Suppressor macrophage treated with lipopolysaccharide for 4 hours (primary cell): ENCODE results near the gene PRR35.
A peak's percentile ranks its signal among the peaks of the same experiment; 100 is the strongest.

Experiments used
- DNase-seq: peaks from one replicate; pipeline ENCODE4 v3.0.0-alpha.2; 2020

Gene PRR35

DNA sequence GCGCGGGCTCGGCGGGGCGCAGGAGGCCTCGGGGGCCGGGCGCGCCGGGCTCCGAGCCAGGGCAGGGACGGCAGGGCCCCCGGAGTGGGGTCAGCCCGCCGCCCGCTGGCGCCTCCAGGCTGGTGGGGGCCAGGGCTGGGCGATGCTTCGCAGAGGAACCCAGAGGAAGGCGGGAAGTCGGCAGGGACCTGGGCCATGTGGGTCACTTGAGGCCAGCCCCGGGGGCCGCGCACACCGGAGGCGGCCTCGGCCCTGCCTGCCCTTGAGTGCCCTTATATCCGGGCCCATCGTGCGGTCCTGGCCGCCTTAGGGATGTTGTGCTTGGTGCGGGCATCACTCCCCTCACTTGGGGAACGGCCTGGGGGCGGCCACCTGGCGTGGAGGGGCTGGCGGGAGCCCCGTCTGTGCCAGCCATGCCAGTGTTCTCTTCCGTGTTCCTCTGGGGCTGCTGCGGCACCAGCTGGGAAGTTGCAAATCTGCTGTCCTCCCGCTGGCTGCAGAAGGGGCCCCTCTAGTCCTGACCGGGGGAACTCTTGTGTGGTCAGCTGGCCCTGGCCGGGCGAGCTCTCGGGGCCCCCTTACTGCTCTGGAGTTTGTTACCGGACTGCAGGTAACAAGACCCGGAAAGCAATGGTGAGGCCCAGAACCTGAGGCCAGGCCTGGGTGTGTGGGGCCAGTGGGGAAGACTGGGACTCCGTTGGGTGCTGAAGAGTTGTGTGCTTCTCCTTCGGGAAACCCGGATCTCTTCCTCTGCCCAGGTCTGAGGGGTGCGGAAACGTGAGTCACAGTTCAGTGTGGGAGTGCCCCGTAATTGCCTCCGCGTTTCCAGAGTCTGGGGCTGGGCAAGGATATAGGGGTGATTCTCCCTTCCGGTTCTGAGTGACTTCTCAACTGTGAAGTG lies 31.8 kb upstream of the PRR35 start:
- peak; percentile 56 for DNase-seq

DNA sequence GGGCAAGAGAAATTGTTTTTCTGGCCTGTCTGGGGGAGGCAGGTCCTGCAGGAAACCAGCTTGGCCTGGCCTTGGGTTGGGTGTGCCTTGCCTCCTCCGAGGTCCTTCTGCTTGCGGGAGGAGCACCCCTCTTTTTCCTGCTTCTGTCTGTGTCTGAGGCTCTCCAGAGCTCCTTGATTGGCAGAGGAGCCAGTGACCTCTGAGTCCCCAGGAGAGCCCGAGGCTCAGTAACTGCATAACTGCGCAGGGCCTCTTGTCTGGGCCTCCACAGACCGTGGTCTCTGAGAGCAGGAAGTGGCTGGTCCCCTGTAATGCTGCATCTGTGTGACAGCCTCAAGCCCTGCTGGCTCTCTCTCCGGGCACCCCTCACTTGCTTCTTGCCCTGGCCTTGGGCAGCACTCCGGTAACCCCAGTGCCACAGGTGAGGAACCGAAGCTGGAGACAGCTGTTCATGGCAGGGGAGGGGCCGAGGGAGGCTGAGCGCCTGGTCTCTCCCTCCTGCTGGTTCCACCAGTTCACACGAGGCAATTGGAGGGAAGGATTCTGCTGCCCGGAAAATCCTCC lies 31.1 kb upstream of the PRR35 start:
- DNase-seq = peak; percentile 8

DNA sequence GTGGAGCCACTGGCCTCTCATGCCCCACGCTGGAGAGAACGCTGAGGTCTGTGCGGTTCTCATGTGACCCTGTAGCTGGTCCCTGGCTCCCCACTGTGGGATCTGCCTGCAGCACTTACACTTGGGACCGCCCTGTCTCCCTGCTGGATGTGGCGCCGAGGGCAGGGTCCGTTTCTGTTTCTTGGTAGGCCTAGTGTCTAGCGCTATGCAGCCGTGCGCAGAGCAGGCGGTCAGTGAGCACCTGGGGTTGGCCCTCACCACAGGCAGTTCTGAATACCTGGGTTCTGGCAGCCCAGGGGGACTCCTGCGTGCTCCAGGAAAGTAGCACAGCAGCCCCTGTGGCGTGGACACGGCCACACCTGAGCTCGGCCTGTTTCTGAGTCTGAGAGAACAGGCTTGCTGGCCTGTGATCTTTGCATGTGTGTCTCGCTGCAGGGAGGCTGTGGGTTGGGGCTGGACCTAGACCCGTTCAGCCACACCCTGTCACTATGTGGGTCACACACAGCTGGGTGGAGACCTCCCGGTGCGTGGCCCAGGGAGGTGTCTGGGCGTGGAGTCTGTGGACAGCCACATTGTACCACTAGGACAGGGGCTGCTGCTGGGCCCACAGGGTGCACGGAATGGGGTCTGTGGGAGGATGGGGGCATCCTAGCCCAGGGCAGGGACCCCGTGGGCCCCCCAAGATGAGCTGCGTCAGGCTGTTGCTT lies 29.9 kb upstream of the PRR35 start:
- no peak for DNase-seq

DNA sequence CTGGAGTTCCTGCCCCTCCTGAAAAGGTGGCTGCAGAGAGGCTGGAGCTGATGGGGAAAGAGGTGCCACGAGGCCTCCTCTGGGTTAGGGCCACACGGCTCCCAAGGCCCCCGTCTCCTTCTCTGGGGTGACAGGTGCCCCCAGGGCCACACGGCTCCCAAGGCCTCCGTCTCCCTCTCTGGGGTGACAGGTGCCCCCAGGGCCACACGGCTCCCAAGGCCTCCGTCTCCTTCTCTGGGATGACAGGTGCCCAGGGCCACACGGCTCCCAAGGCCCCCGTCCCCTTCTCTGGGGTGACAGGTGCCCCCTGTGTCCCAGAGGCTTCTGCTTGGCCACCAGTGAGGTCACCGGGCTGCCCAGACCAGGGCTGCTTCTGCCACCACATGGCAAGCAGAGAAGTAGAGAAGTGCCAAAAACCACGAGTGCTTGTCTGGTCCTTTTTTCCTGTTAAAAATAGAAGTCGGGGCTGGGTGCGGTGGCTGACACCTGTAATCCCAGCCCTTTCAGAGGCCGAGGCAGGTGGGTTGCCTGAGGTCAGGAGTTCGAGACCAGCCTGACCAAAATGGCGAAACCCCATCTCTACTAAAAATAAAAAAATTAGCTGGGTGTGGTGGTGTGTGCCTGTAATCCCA lies 28.6 kb upstream of the PRR35 start:
- no peak for DNase-seq

DNA sequence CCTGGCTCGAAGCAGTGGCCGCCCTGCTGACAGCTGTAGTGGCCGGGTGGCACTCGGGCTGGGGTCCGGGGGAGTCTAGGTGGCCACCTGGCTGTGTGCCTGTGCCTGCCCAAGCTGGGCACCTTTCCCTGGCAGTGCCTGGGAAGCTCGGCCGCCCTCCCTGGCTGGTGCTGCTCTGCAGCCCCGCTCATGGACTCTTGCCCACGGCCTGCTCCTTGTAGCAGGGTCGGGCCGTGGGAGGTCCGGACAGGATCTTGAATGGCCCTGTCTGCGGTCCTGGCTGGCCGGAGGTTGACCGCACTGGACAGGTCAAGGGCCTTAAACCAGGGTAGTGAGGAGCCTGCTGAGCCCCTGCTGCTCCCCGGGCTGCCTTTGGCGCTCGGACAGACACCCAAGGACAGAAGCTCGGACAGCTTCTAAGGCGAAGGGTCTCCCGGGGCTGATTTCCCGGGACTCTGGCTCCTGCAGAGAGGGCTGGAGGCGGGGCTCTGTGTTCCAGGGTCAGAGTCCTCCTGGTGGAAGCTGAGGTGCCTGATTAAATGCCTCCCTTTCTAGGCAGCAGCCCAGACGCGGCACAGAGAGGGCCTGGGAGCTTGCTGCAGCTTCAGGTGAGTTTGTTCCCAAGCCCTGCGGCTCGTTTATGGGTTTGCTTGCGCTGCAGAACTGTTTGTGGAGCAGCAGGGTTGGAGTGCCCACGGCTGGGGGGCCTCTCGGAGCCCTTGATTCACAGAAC lies 26.6 kb upstream of the PRR35 start:
- no peak for DNase-seq

DNA sequence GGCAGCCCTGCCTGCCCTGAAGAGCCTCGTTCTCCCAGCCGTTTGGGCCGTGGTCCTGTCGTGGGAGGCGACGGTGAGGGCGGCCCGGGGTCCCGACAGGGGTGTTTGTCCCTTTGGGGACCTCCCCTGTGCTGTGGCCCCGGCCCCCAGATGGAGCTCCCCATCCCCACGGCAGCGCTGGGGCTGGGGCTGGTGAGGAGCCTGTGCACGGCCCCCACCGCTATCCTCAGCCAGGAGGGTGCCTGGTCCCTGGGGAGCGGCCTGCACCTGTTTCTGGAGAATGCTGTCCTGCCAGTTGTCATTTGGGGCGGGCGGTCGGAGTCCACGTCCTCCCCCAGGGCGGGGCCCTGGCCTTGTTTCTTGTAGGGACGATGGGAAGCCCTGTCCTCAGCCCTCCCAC lies 26.1 kb upstream of the PRR35 start:
- no peak for DNase-seq

DNA sequence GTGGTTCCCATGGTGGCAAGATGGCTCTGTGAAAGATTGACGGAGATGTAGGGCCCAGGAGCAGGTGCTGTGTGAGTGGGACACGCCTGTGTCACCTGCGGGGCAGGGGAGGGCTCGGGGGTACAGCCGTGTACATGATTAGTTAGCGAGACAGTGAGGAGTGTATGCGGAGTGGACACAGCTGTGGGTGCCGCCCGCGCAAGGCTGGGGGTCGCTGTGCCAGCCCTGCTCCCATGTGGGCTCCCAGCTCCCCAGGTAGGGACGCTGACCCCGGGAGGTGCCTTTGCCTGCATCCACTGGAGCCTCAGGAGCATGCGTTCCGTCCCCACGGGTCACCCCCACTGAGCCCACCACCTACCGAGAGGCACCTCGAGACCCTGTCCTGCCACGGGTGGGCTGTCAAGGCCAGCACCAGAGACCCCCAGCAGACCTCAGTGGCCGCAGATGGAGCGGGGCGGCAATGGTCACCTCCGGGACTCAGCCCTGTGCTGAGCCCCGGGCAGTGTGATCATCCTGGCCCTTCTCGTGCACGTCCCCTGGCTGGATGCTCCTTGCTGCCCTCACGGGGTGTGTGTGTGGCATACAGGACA lies 25.2 kb upstream of the PRR35 start:
- no peak for DNase-seq

DNA sequence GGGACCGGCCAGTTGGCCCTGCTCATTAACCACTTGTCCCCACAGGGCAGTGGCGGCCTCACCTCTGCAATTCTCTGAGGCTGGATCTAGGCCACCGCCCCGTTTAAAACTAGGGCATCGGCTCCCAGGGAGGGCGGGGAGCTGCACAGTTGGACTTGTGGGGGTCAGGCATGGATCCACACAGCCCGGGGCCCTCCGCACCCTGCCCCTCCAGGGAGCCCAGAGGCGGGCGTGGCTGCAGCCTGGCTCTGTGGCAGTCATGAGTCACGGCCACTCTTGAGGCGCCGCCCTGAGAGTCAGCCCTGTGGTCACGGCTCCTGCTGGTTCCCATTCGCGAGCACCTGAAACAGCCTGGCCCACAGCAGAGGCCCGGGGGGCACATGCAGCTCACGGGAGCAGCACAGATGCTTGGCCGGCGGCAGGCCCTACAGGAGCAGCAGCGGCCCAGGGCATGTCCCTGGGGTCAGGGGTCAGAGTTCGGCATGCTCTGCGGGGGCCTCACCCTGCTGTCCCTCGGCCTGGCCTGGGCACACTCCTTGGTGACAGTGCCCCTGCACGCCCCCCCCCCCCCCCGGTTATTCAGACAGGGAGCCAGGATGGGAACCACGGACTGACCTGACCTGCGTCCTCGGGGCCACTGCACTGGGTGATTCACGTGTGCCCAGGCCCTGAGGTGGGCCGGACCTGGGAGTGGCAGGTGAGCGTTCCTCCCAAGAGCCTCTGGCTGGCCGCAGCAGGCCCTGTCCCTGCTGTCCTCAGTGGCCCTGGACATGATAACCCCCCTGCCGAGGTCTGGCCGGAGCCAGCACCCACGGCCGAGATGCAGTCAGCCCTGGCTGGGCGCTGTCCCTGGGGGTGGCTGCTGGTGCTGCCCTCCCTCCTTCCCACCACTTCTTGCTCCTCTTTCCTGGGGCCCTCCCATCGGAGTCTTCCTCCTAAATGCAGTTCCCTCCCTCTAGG lies 24.5 kb upstream of the PRR35 start:
- peak; percentile 16 for DNase-seq

DNA sequence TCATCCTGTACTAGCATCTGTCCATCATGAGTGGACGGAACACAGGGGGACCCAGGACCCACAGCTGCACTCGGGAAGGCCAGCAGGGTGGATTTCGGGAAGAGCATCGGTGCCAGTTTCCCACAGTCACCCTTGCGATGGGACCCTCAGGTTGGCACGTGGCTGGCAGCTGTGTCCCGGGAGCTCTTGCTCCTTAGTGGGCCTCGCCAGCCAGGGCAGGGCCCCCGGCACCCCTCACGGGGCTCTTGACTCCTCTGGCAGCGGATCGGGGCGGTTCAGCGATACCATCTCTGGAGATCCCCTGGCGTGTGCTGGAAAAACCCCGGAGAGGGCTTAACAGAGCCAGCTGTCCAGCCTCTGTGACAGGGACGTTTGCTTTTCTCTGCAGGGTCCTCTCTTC lies 23.4 kb upstream of the PRR35 start:
- DNase-seq = no peak

DNA sequence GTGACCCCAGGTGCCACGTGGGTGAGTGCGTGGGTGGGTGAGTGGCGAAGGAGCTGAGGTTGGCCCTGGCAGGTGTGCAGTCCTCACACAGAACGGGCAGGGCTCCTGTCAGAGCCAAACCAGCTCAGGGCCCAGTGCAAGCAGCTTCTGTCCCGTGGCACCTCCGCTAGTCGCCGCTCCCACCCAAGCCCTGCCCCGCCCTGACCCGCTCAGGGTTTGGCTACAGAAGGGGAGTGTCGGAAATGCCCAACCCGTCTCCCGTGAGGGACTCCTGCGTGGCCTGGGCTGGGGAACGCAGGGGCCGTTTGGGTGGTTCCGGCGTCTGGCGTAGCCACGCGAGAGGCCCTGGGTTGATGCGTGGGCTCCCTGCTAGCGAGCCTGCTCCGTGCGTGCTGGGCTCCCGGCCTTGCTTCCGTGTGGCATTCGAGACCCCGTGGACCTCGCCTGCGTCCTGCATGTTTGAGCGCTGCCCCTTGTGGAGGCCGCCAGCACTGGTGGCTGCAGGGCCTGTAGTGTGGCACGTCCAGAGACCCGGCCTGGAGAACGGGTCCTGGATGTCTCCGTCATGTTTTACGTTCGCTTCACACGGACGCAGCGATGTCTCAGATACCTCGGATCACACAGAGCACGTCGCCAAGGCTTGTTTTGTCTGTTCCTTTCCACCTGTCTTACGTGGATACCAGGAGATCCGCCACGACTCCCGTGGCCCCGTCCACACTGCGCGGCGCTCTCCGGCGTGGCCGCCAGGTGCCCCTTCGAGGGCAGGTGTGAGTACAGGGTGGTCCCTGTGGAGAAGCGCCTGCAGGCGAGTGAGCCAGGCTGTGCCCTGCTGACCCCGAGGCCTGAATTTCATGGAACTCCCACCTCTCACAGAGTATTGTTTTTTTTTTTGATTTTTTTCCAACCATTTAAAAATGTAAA lies 22.5 kb upstream of the PRR35 start:
- no peak for DNase-seq

DNA sequence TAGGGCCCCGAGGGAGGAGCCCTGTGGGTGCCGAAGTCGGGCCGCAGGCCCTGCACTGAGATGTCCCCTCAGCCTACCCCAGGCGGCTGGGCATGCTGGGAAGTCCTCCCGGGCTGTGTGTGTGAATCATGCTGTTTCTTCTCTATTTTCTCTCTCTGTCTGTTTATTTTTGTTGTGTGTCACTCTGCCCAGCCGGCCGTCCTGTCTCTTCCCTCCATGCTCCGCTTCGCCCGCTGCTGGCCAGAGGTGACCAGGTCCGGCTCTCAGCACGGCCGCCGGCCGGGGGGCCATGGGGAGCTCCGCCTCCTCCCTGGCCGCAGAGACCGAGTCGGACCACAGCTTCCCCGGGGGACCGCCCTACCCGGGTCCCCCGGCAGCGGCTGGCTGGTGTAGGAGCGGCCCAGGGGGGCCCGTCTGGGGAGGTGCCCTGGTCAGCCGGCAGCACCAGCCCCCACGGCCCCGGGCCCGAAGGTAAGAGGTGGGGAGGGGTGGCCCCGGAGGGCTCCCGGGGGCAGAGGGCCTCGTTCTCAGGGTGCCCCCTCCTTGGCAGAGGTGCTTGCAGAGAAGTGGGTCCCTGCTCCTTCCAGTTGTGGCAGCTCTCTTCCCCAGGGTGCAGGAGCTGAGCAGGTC lies 20.2 kb upstream of the PRR35 start:
- no peak for DNase-seq

DNA sequence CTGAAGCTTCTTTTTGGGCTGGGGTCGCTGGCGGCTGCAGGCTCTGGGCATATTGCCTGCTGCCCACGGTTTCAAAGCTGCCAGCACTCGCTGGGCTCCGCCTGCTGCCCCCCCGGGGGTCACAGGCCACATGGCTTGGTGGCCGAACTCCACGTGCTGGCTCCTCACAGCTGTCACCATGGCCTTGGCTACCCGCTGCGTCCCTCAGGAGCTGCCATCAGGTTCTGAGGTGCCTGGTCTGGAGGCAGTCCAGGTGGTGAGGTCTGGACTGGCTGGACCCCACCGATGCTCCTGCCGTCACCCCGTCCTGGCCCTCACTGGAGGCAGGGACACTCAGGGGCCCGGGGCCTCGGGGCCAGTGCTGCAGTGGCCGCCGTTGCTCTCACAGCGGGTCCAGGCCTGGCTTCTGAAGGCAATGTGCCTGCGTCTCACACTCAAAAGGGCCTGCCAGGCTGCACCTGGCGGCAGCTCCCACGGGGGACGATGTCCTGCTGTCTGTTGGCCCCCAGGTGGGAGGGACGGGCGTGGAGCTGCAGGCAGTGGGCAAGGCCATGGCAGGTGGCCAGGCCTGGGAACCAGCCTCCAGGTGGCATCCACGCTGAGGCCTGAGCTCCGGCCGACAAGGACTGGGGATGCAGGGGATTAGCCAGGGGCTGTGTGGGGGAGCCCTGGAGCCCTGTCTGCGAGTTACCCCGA lies 19.4 kb upstream of the PRR35 start:
- no peak for DNase-seq

DNA sequence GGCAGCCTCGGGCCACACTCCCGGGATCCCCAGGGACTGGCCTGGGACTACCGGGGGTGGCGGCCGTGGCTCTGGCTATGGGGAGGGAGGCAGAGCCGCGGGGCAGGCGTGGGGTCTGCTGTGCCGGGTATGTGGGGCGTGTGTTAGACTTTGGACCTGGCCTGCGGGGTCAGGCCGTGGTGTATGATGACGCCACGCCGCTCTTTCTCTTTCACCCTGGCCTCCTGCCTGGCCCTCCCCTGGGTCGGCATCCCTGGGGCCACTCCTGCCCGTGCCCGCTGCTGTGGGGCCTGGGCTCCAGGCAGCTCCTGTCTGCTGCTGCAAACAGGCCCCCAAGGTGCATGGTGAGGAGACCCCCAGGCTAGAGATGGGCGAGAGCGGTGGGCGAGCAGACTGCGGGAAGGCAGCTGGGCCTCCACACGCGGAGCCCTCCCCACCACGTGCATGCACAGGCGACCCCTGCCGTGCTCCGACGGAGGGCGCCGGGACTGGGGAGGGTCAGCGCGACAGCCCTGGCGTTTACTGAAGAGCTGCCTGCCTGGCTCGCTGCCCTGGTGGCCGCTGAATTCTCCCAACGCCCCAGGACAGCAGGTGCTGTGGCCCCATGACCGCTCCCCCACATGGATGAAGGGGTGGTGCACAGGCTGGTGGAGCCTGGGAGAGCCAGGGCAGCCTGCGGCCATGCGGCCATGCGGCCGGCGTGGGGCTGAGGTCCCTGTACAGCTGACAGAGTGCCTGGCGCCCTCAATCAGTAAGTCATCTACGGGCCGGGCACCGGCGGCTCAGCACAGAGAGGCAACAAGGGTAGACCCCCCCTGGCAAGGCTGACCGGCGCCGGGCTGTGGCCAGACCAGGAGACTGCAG lies 16.7 kb upstream of the PRR35 start:
- DNase-seq = no peak

DNA sequence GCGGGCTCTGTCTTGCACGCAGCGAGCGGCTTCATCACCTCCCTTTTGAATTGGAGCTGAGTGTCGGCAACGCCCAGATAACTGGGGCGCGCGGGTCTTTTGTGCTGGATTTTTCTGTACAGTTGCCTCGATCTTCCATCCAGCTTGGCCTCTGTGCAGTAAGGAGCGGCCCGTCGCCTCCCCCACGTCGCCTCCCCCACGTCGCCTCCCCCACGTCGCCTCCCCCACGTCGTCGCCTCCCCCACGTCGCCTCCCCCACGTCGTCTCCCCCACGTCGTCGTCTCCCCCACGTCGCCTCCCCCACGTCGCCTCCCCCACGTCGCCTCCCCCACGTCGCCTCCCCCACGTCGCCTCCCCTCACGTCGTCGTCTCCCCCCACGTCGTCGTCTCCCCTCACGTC lies 15.7 kb upstream of the PRR35 start:
- DNase-seq = no peak

DNA sequence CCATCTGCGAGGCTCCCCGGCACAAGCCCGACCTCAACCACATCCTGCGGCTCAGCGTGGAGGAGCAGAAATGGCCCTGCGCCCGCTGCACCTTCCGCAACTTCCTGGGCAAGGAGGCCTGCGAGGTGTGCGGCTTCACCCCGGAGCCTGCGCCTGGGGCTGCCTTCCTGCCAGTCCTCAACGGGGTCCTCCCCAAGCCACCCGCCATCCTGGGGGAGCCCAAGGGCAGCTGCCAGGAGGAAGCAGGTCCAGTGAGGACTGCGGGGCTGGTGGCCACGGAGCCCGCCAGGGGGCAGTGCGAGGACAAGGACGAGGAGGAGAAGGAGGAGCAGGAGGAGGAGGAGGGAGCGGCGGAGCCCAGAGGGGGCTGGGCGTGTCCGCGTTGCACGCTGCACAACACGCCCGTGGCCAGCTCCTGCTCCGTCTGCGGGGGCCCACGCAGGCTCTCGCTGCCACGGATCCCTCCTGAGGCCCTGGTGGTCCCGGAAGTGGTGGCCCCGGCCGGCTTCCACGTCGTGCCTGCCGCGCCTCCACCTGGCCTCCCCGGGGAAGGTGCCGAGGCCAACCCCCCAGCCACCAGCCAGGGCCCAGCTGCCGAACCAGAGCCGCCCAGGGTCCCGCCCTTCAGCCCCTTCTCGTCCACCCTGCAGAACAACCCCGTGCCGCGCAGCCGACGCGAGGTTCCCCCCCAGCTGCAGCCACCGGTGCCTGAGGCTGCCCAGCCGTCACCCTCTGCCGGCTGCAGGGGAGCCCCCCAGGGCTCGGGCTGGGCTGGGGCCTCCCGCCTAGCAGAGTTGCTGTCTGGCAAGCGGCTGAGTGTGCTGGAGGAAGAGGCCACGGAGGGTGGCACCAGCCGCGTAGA lies 13.1 kb upstream of the PRR35 start:
- DNase-seq = peak; percentile 70

DNA sequence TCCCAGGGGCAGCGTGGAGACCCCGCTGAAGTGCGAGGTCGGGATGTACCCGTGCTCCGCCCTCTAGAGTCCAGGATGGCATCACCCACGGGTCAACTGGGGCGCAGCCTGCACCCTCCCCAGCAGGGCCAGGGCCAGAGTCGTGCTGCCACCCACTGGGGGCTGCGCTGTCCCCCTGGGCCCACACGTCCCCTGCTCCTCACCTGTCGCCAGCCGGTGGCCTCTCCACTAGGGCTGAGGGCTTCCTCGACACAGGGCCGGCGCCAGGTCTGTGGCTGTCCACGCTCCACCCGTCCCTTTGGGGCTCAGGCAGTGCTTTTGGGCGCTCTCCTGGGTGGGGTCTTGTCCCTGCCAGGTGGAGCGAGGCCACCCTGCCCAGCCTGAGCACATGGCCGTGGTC lies 11.6 kb upstream of the PRR35 start:
- DNase-seq = no peak
